ENCODE data around the gene L3MBTL4. TPM values are rescaled to one million over a fixed set of nuclear protein-coding genes. Genes with fewer than 3 reads are reported as not detected.

L3MBTL4 gene
- total and polyA plus RNA-seq, 10 donors: 1.1 to 21.0 (median 12.7) TPM

GRCh38 chr18:6423289-6423688, 8.6 kb upstream of the L3MBTL4 start:
- no peaks in the 10 kb centered on the region for H3K9me3 ChIP-seq
- no peak overlapping the region for H3K27ac ChIP-seq
- TF ChIP-seq POLR2AphosphoS5 (IDR thresholded peaks at IDR 0.05) (no peak), CTCF (IDR thresholded peaks at IDR 0.05 in 8 of 11, conservative IDR thresholded peaks at IDR 0.05 in 3 of 11) (no peak), POLR2A (IDR thresholded peaks at IDR 0.05) (no peak)
- H3K4me1 ChIP-seq: no peaks in the 10 kb centered on the region
- intact Hi-C loops (cut with DNase I; ENCODE audit: low total_unique reads): no loop called here
- DNase-seq: no peak
- H3K36me3 ChIP-seq: no peaks in the 10 kb centered on the region
- WGBS, 5 donors: 72 to 85% (median 78%) methylated on average over 5 of the region's 5 CpGs
- no peak overlapping the region for H3K4me3 ChIP-seq
- H3K27me3 ChIP-seq (replicated peaks in 1 of 7): no peaks in the 10 kb centered on the region

GRCh38 chr18:6414118-6414722, 491 bp downstream of the L3MBTL4 start:
- TF ChIP-seq POLR2AphosphoS5 (IDR thresholded peaks at IDR 0.05): peak; percentile 48 to 79 (median 75)
- peak in 4 of 11 experiments; percentile 12 to 46 (median 45) for TF ChIP-seq CTCF (IDR thresholded peaks at IDR 0.05 in 8 of 11, conservative IDR thresholded peaks at IDR 0.05 in 3 of 11)
- TF ChIP-seq POLR2A (IDR thresholded peaks at IDR 0.05): no peak
- Histone ChIP-seq H3K9me3 (no peaks in the 10 kb centered on the region), H3K27ac (peak overlapping the region; percentile 73 to 95 (median 90)), H3K27me3 (replicated peaks in 1 of 7) (peaks cover 0 to 19% (median 0%) of the 10 kb centered on the region in 7 donors), H3K4me3 (peak overlapping the region; percentile 41 to 89 (median 67)), H3K36me3 (no peaks in the 10 kb centered on the region), H3K4me1 (peaks cover 0 to 50% (median 26%) of the 10 kb centered on the region in 6 donors)
- intact Hi-C loops (cut with DNase I; ENCODE audit: low total_unique reads): no loop called here
- 0 to 5% (median 1%) methylated on average over 33 to 68 of the region's 68 CpGs for WGBS, 5 donors
- peak; percentile 95 for DNase-seq

GRCh38 chr18:6413579-6414117, 1.1 kb downstream of the L3MBTL4 start:
- WGBS, 5 donors: 24 to 37% (median 30%) methylated on average over 17 to 25 of the region's 25 CpGs
- H3K27ac ChIP-seq: peak overlapping the region; percentile 73 to 95 (median 90)
- no peak for DNase-seq
- peaks cover 0 to 19% (median 0%) of the 10 kb centered on the region in 7 donors for H3K27me3 ChIP-seq (replicated peaks in 1 of 7)
- peak overlapping the region; percentile 41 to 89 (median 67) for H3K4me3 ChIP-seq
- intact Hi-C loops (cut with DNase I; ENCODE audit: low total_unique reads): no loop called here
- H3K36me3 ChIP-seq: no peaks in the 10 kb centered on the region
- H3K9me3 ChIP-seq: no peaks in the 10 kb centered on the region
- H3K4me1 ChIP-seq: peaks cover 0 to 50% (median 26%) of the 10 kb centered on the region in 6 donors
- no peak for TF ChIP-seq POLR2AphosphoS5 (IDR thresholded peaks at IDR 0.05)
- no peak for TF ChIP-seq POLR2A (IDR thresholded peaks at IDR 0.05)
- no peak for TF ChIP-seq CTCF (IDR thresholded peaks at IDR 0.05 in 8 of 11, conservative IDR thresholded peaks at IDR 0.05 in 3 of 11)

- Histone ChIP-seq H3K36me3 (no peaks in the 10 kb centered on the region), H3K4me3 (peak overlapping the region in 2 of 8 donors; percentile 1 to 89), H3K9me3 (no peaks in the 10 kb centered on the region), H3K27ac (peak overlapping the region in 5 of 8 donors; percentile 89 to 95 (median 92)), H3K27me3 (replicated peaks in 1 of 7) (peaks cover 0 to 19% (median 0%) of the 10 kb centered on the region in 7 donors), H3K4me1 (peaks cover 0 to 50% (median 26%) of the 10 kb centered on the region in 6 donors)
- WGBS, 5 donors: 56 to 72% (median 57%) methylated on average over 3 of the region's 3 CpGs
- TF ChIP-seq POLR2A (IDR thresholded peaks at IDR 0.05): no peak
- no peak for TF ChIP-seq POLR2AphosphoS5 (IDR thresholded peaks at IDR 0.05)
- no peak for TF ChIP-seq CTCF (IDR thresholded peaks at IDR 0.05 in 8 of 11, conservative IDR thresholded peaks at IDR 0.05 in 3 of 11)
- intact Hi-C loops (cut with DNase I; ENCODE audit: low total_unique reads): no loop called here
- DNase-seq: no peak
Observed at GRCh38 chr18:6412933-6413472, 1.7 kb downstream of the L3MBTL4 start.

Measured in spleen (tissue), 11 donors.